BLaER1 treated with 17β-estradiol and CSF1 and Interleukin-3, amounts not matched to agents 10 nM and 100 nM (cell line): ENCODE results near the gene HOXD9.

ENCODE experiments used
- H3K27ac ChIP-seq, 11 experiments: shearing (Covaris generic); formaldehyde crosslinking; 2 replicates each; pipeline ENCODE4 v1.8.1; 2022
- H3K27me3 ChIP-seq, 11 experiments: shearing (Covaris generic); formaldehyde crosslinking; 2 replicates each; pipeline ENCODE4 v1.8.1; 2022
- H3K36me3 ChIP-seq, 11 experiments: shearing (Covaris generic); formaldehyde crosslinking; 2 replicates each; pipeline ENCODE4 v1.8.1; 2022
- H3K4me1 ChIP-seq, 10 experiments: shearing (Covaris generic); formaldehyde crosslinking; 2 replicates each; pipeline ENCODE4 v1.8.1; 2022
- H3K4me2 ChIP-seq, 11 experiments: shearing (Covaris generic); formaldehyde crosslinking; 2 replicates each; pipeline ENCODE4 v1.8.1; 2022
- H3K4me3 ChIP-seq, 10 experiments: shearing (Covaris generic); formaldehyde crosslinking; 2 replicates each; pipeline ENCODE4 v1.8.1; 2022
- H3K9ac ChIP-seq, 11 experiments: shearing (Covaris generic); formaldehyde crosslinking; 2 replicates each; pipeline ENCODE4 v1.8.1; 2022
- H3K9me3 ChIP-seq, 11 experiments: shearing (Covaris generic); formaldehyde crosslinking; replicated peaks in 1 of 11; 2 replicates each; pipeline ENCODE4 v1.8.1; 2022
- H4K20me1 ChIP-seq, 11 experiments: shearing (Covaris generic); formaldehyde crosslinking; 2 replicates each; pipeline ENCODE4 v1.8.1; 2022
- Cebpa-rat ChIP-seq, 11 experiments: shearing (Covaris generic); IDR thresholded peaks; 2 replicates each; pipeline ENCODE4 v1.8.1; 2022

Gene HOXD9

GRCh38 chr2:176111309-176111663 is 11.2 kb upstream of the HOXD9 start:
- H3K4me3 ChIP-seq, result no peak overlapping the region
- H3K27me3 ChIP-seq, result peaks cover 92 to 99% (median 97%) of the 10 kb centered on the region in 11 experiments
- H3K9ac ChIP-seq, result no peak overlapping the region
- TF ChIP-seq Cebpa-rat (IDR thresholded peaks at IDR 0.05), result no peak
- no peak overlapping the region for H3K27ac ChIP-seq
- no peak overlapping the region for H3K4me2 ChIP-seq
- H3K4me1 ChIP-seq, result no peaks in the 10 kb centered on the region
- peaks cover 34 to 66% (median 48%) of the 10 kb centered on the region in 11 experiments for H3K9me3 ChIP-seq
- peaks cover 0 to 62% (median 33%) of the 10 kb centered on the region in 11 experiments; a peak in 17 of 22 replicates for H4K20me1 ChIP-seq
- H3K36me3 ChIP-seq, result no peaks in the 10 kb centered on the region

- Histone ChIP-seq H3K36me3 (no peaks in the 10 kb centered on the region), H3K9me3 (peaks cover 34 to 66% (median 48%) of the 10 kb centered on the region in 11 experiments), H3K4me2 (no peak overlapping the region), H3K4me3 (no peak overlapping the region), H4K20me1 (peaks cover 0 to 69% (median 33%) of the 10 kb centered on the region in 11 experiments; a peak in 17 of 22 replicates), H3K27me3 (peaks cover 92 to 99% (median 97%) of the 10 kb centered on the region in 11 experiments), H3K27ac (no peak overlapping the region), H3K4me1 (no peaks in the 10 kb centered on the region), H3K9ac (no peak overlapping the region)
- no peak for TF ChIP-seq Cebpa-rat (IDR thresholded peaks at IDR 0.05)
These were observed 10.6 kb upstream of the HOXD9 start for GRCh38 chr2:176111846-176112374.

- Histone ChIP-seq H3K4me2 (no peak overlapping the region), H4K20me1 (peaks cover 0 to 76% (median 33%) of the 10 kb centered on the region in 11 experiments; a peak in 17 of 22 replicates), H3K27ac (no peak overlapping the region), H3K4me3 (no peak overlapping the region), H3K9ac (no peak overlapping the region), H3K9me3 (peaks cover 37 to 68% (median 51%) of the 10 kb centered on the region in 11 experiments), H3K4me1 (no peaks in the 10 kb centered on the region), H3K36me3 (no peaks in the 10 kb centered on the region), H3K27me3 (peaks cover 95 to 100% (median 99%) of the 10 kb centered on the region in 11 experiments)
- no peak for TF ChIP-seq Cebpa-rat (IDR thresholded peaks at IDR 0.05)
These were observed 9.9 kb upstream of the HOXD9 start for GRCh38 chr2:176112375-176113302.

- Histone ChIP-seq H3K4me1 (no peaks in the 10 kb centered on the region), H3K9me3 (peaks cover 36 to 66% (median 48%) of the 10 kb centered on the region in 11 experiments), H3K27ac (no peak overlapping the region), H3K9ac (no peak overlapping the region), H3K4me2 (no peak overlapping the region), H3K27me3 (peaks cover 100% of the 10 kb centered on the region in 11 experiments), H4K20me1 (peaks cover 0 to 86% (median 33%) of the 10 kb centered on the region in 11 experiments; a peak in 17 of 22 replicates), H3K4me3 (no peak overlapping the region), H3K36me3 (no peaks in the 10 kb centered on the region)
- TF ChIP-seq Cebpa-rat (IDR thresholded peaks at IDR 0.05), result no peak
These were observed 8.2 kb upstream of the HOXD9 start for GRCh38 chr2:176114120-176114929.

GRCh38 chr2:176114930-176115625 is 7.4 kb upstream of the HOXD9 start:
- no peak for TF ChIP-seq Cebpa-rat (IDR thresholded peaks at IDR 0.05)
- peaks cover 100% of the 10 kb centered on the region in 11 experiments for H3K27me3 ChIP-seq
- H3K9ac ChIP-seq, result no peak overlapping the region
- no peaks in the 10 kb centered on the region for H3K36me3 ChIP-seq
- H3K4me3 ChIP-seq, result no peak overlapping the region
- peaks cover 33 to 64% (median 46%) of the 10 kb centered on the region in 11 experiments for H3K9me3 ChIP-seq
- H4K20me1 ChIP-seq, result peaks cover 0 to 84% (median 33%) of the 10 kb centered on the region in 11 experiments; a peak in 17 of 22 replicates
- no peak overlapping the region for H3K4me2 ChIP-seq
- H3K4me1 ChIP-seq, result no peaks in the 10 kb centered on the region
- H3K27ac ChIP-seq, result no peak overlapping the region

GRCh38 chr2:176115883-176116813 is 6.4 kb upstream of the HOXD9 start, which contains the start of gene HOXD10:
TSS of gene HOXD10 (plus strand) at chr2:176116778. CDS start at chr2:176116834, 56 bp downstream.
- H4K20me1 ChIP-seq, result peaks cover 0 to 84% (median 37%) of the 10 kb centered on the region in 11 experiments; a peak in 17 of 22 replicates
- no peak within 1 kb of the TSS for H3K4me2 ChIP-seq
- peak within 1 kb of the TSS in 1 of 10 experiments; percentile 14; a peak in 1 of 20 replicates for H3K4me3 ChIP-seq
- H3K27ac ChIP-seq, result no peak within 1 kb of the TSS
- no peak within 1 kb of the TSS for H3K9ac ChIP-seq
- H3K36me3 ChIP-seq, result no peaks in the 10 kb centered on the region
- no peak for TF ChIP-seq Cebpa-rat (IDR thresholded peaks at IDR 0.05)
- no peaks in the 10 kb centered on the region for H3K4me1 ChIP-seq
- peaks cover 33 to 73% (median 49%) of the 10 kb centered on the region in 11 experiments for H3K9me3 ChIP-seq
- H3K27me3 ChIP-seq, result peaks cover 100% of the 10 kb centered on the region in 11 experiments

GRCh38 chr2:176117162-176117822 is 5.2 kb upstream of the HOXD9 start:
- peaks cover 42 to 78% (median 57%) of the 10 kb centered on the region in 11 experiments for H3K9me3 ChIP-seq
- peaks cover 100% of the 10 kb centered on the region in 11 experiments for H3K27me3 ChIP-seq
- H3K36me3 ChIP-seq, result no peaks in the 10 kb centered on the region
- H3K9ac ChIP-seq, result no peak overlapping the region
- no peak overlapping the region for H3K4me3 ChIP-seq
- H3K4me2 ChIP-seq, result no peak overlapping the region
- H3K27ac ChIP-seq, result no peak overlapping the region
- H3K4me1 ChIP-seq, result no peaks in the 10 kb centered on the region
- no peak for TF ChIP-seq Cebpa-rat (IDR thresholded peaks at IDR 0.05)
- peaks cover 0 to 83% (median 37%) of the 10 kb centered on the region in 11 experiments; a peak in 17 of 22 replicates for H4K20me1 ChIP-seq
